DMS53 (cell line): ENCODE results near the gene FANCE.
A peak's percentile ranks its signal among the peaks of the same experiment; 100 is the strongest.
"Not testable (repeated sequence)": the region's sequence is repeated elsewhere in the genome, so short reads cannot be mapped to it uniquely, and the experiment has no call there.

Source experiments
- DNase-seq: peaks from one replicate; lab custom pipeline; 2025; lab: John Stamatoyannopoulos, UW

Gene FANCE

GRCh38 chr6:35499372-35499771 is 47.2 kb downstream of the FANCE start:
- no peak for DNase-seq

GRCh38 chr6:35500782-35501181 is 48.6 kb downstream of the FANCE start:
- DNase-seq = peak; percentile 85

DNA sequence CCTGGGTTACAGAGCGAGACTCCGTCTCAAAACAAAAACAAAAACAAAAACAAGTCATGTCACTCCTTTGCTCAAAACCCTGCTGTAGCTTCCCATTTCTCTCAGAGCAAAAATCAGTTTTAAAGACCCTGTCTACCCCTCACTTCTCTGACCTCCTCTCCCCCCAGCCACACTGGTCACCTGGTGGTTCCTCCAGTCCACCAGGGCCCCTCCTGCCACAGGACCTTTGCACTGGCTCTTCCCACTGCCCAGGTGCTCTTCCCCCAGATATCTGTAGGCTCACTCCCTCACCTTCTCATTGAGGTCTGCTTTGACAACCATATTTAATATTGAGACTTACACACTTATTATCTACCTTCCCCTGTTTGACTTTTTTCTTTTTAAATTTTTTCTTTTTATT is 49.6 kb downstream of the FANCE start:
- no peak for DNase-seq

- DNase-seq = no peak
Measured at GRCh38 chr6:35503534-35503933, 51.4 kb downstream of the FANCE start.

DNA sequence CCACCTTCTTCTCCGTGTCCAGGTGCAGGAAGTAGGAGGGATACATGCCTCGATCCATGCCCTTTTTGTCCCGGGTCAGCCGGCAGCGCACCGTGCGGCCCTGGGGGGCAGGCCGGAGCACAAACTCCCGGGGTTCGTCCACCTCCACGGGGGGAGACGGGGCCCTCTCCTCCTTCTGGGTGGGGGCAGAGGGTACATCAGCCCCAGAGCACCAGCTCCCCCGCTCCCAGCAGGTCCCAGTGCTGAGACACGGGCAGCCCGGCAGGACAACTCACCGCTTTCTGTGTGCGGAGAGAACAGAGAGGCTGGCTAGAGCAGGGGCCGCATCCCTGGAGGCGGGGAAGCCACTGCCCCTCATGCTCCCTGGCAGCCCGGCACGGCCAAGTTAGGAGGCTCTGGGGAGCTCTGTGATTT is 53.9 kb downstream of the FANCE start:
- DNase-seq = peak; percentile 47

GRCh38 chr6:35506536-35506935 is 54.4 kb downstream of the FANCE start:
- DNase-seq = no peak

GRCh38 chr6:35507221-35507620 is 55.1 kb downstream of the FANCE start:
- DNase-seq = no peak

- DNase-seq = peak; percentile 44
Measured at GRCh38 chr6:35508027-35508426, 55.9 kb downstream of the FANCE start.

GRCh38 chr6:35508542-35508941 is 56.4 kb downstream of the FANCE start:
- DNase-seq = peak; percentile 30

GRCh38 chr6:35510916-35511561 is 58.9 kb downstream of the FANCE start:
- no peak for DNase-seq

GRCh38 chr6:35511562-35511941 is 59.4 kb downstream of the FANCE start:
- no peak for DNase-seq

DNA sequence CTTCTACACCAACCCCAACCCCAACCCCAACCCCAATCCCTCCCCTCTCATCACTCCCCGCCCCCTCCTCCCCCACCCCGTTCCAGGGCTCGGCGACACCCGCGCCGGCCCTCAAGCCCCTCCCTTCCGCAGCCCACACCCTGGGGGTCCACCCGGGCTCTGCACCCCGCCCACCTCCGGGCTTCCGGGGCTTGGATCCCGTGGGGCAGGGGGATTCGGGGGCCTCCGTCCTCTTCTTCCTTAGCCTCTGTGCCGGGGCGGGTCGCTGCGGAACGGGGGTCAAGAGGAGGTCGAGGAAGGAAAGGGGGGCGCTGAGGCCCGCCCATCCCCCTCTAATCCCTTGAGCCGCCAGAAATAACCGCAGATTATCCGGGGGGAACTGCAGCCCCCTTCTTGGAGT is 59.9 kb downstream of the FANCE start:
- DNase-seq = no peak

GRCh38 chr6:35512740-35513139 is 60.6 kb downstream of the FANCE start, which contains the start of gene TULP1:
Gene TULP1, minus strand, starts transcription at chr6:35512896. Its CDS starts 38 bp downstream, at chr6:35512858.
- no peak for DNase-seq

DNA sequence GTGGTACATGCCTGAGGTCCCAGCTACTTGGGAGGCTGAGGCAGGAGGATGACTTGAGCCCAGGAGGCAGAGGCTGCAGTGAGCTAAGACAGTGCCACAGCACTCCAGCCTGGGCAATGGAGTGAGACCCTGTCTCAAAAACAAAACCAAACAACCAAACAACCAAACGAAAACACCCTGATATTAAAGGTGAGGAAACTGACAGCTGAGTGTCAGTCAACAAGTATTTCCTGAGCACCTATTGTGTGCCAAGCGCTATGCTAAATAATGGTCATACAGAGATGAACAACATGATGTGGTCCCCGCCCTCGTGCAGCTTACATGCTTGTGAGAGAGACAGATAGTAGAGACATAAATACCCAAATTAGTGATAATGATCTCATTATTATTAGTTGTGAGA is 62.4 kb downstream of the FANCE start:
- no peak for DNase-seq

- not testable (repeated sequence) for DNase-seq
Measured at GRCh38 chr6:35515939-35516338, 63.8 kb downstream of the FANCE start.
